Fibroblast of skin of right biceps (primary cell): ENCODE measurements around the gene GCC1.

Experiments
- DNase-seq: peaks from one replicate; pipeline ENCODE4 v3.0.0-alpha.2; 2013

GCC1 gene, protein sequence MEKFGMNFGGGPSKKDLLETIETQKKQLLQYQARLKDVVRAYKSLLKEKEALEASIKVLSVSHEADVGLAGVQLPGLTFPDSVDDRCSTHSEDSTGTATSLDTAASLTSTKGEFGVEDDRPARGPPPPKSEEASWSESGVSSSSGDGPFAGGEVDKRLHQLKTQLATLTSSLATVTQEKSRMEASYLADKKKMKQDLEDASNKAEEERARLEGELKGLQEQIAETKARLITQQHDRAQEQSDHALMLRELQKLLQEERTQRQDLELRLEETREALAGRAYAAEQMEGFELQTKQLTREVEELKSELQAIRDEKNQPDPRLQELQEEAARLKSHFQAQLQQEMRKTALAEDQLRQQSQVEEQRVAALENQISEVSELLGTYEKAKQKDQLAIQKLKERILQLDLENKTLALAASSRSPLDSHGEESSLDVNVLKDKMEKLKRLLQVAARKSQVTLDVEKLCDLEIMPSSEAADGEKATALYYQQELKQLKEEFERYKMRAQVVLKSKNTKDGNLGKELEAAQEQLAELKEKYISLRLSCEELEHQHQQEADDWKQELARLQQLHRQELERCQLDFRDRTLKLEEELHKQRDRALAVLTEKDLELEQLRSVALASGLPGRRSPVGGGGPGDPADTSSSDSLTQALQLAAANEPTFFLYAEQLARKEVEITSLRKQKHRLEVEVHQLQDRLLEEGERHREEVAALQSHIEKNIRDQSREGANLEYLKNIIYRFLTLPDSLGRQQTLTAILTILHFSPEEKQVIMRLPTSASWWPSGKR

DNA sequence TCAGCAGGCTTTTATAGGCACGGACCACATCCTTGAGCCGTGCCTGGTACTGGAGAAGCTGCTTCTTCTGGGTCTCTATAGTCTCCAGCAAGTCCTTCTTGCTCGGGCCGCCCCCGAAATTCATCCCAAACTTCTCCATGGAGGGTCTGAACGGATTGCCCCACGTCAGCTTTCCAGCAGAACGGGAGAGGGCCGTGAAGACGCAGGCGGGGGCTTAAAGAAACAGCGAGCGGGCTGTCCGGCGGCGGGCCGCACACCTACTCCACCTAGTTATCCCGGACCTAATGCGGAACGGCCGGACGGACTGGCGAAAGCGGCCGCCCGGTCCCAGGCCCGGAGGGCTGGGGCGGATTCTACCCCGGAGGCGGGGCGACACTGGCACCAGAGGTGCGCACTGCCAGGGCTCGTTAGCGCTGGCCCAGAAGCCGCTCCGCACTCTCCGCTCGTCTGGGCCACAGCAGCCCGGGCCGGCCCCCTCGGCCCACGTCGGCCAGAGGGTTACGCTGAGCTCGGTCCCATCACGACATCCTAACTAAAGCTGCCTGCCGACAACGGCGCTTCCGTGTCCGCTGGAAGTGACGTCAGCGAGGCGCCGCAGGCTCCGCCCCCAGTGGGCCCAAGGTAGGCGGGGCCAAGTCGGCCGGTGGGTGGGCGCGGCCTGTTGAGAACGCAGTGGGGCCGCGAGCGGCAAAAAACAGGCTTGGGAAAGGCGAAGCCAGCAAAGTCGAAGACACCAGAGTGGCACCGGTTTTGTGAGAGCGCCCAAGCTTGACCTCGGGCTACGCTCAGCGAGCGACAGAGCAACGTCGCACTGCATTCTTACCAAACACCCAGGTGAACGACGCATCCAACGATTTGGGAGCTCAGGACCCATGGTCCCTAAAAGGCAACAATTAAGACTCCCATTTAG, at the start of gene GCC1:
TSS of gene GCC1 (minus strand) at position 553 of the 910 bp plus-strand sequence. CDS start at position 139, 414 bp downstream.
- DNase-seq, result peak; percentile 89

DNA sequence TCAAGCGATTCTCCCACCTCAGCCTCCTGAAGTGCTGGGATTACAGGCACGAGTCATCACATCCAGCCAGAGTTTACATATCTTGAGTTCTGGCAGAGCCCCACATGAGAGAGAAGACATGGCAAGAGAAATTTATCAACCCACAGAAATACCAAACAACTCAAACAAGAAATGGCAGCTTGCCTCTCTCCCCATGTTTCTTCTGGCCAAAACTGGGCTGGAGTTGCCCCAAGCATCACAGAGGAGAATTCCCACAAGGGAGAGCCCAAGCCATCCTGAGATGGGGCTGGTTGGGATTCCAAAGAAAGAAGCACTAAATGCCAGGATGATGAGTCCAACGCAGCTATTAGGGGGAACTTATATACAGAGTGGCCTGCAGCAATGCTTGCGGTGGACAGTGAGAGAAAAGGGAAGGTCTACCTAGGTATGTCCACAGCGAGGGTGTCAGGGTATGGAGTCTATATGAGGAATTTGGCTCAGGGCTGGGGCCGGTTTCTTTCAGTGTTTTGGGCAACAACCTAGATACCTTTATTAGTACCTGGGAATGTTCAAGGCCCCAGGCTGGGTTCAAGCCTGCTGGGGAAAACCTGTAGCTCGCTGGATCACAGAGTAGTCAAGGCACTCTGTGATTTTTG, 47.0 kb upstream of the GCC1 start:
- peak; percentile 92 for DNase-seq

DNA sequence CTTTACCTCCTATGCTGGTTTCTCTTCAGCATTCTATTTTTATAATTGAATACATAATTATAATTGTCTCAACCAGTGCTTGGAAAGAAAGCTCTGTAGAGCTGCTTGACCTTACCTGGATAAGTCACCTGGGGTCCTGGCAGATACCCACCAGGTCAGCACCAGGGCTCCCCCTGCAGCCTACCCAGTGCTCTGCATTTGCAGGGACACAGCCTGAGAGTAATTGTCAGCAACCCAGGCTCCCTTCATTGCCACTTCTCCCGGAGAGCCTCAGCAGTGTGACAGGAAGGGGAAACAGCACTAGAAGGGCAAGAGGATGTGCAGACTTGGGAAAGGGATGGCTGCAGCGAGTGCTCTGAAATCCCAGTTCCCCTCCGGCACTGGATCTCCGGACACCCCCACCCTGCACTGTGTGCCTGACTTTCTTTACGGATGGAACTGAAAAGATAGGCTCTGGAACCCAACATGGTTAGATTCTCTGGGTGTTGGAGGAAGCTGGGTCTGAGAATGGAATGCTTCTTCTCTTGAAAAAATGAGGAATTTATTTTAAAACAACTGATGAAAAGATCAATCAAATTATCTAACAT, 44.0 kb upstream of the GCC1 start:
- no peak for DNase-seq

DNA sequence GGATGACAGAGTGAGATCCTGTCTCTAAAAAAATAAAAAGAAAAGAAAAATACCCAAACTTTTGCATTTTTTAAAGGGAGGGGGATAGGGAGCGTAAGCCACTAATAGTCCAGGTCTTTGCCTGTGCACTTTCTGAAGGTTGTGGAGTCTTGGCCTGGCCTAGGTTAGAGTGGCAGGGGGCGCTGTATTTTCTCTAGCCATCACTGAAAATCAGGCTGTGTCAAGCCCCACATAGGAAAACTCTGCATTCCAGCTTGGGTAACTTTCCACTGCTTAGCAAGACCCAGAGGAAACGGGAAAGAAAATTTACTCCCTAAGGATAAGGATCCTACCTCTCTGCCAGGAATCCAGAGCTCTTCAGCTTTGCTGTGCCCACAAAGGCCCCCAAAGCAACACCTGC, 43.0 kb upstream of the GCC1 start:
- no peak for DNase-seq

DNA sequence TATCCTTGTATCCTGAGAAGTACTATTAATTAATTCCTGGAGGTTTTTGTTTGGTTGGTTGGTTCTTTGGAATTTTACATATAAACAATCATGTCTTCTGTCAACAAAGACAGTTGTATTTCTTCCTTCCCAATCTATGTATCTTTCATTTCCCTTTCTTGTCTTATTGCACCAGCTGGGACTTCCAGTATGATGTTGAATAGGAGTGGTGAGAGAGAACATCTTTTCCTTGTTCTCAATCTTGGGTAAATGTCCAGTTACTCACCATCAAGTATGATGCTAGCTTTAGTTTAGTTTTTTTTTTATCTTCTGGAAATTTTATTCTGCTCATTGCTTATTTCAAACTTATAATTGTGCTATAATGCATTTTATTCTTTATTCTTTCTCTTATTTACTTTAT, 39.9 kb upstream of the GCC1 start:
- DNase-seq, result no peak

DNA sequence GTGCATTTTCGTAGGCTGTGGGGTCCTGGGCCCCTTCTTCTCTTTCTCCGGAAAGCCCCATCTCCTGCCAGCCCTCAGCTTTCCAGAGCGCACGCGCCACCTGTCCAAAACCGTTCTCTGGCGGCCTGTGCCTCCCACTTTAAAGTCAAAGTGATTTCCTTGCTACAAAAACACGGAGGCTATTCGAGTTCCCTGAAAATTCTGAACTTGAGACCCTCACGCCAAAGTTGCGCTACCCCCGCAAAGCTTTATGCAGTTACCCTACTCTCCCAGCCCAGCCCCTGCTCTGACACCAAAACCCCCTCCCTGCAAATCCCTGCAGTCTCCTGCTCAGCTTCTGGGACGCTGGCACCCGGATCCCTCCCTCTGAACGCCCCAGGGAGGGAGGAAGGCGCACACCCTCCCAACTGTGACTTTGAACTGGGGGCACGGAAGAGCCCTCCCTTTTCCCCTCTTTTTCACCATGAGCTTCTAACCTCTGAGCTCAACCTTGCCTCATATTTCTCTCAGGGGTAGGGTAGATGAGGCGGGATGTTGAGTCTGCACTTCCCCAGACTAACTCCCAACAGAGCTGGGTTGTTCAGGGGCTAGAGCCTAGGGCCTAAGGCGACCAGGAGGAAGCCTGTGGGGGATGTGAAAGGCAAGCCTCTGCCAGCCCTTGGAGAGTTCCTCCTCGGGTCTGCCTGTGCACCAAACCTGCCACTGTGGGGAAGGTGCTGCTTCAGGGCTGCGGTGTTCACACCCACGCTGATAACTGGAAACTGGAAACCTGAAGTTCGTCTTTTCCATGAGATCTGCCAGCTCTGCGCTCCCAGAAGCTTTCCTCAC, 35.2 kb upstream of the GCC1 start:
- no peak for DNase-seq

DNA sequence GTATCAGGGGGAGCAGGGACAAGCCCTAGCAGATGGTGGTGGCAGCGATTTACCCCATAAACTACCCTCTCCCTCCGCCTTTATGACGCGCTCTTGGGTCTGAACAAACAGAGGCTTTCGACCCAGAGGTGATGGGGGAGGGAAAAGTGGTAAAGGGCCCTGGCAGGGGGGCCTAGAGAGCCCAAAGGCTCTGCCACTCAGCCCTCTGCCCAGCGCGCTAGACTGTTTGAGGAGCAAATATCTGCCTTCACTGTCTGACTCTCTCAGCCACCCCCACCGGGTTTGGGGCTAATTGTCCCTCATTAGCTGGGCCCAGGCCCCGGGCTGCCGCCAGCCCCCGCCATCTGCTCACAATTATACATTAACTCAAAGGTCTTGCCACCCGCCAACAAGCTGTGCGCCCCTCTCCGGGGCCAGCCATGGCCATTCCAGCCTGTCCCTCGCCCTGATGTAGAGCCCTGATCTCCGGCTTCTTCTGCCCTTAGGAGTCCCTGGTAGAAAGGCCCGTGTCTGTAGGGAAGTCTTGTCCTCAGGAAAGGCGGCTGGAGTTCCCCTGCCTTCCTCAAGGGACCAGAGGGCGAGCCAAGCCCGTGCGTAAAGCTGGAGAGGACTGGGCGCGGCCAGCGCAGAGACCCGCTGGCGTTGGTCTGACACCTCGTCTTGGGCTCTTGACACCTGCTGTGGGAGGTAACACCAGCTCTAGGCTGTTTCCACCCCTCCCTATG, 34.4 kb upstream of the GCC1 start:
- no peak for DNase-seq

DNA sequence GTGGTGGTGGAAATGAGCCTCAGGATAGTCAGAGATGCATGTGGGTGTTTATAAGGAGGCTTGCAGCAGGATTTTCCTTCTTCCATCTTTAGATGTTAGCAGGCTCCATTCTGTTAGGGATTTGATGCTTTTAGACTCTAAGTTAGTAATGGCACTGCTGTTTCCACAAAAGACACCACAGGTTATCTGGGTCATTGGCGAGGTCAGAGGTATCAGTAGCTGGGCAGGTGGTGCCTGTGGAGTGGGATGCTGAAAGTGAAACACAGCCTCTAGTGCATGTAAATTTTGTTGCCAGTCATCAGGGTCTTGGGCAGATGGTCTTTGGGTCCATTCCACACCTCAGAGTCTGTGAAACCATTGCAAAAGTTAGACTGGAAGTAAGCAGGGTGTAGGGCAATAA, 33.4 kb upstream of the GCC1 start:
- DNase-seq, result no peak

DNA sequence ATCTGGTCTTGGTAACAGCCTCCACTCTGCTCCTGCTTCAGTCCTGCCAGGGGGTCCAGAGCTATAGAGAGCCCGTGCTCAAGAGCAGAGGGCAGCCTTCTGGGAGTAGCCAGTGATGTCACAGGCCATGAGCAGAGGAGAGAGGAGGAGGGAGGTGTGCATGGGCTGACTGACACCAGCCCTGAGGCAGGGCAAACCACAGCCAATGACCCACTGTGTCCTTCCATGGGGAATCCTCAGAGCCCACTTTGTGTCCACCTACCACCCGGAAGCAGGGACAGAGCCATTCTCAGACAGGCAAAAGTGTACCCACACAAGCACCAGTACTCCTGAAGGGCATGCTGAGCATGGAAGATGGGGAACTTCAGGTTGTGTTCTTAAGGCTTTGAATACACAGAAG, 32.6 kb upstream of the GCC1 start, which contains the start of gene PAX4:
TSS of gene PAX4 (minus strand) at position 101 of the 400 bp plus-strand sequence. CDS start 2,214 bp downstream, outside the sequence.
- no peak for DNase-seq

DNA sequence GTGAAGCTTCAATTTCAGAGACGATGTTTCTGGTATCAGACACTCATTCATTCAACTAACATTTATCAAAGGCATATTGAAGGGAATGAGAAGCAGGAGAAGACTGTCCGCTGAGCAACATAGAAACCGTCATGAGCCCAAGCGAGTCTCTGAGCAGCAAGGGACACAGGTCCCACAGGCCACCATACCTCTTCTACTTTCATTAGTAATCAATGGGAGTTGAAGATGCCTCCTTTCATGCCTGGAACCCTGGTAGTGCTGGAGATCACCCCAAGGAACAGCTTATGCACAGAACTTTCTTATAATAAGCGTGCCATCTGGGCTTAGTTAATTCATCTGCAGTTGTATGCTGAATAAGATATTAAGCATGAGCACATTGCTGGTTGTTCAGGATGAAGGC, 31.3 kb upstream of the GCC1 start:
- no peak for DNase-seq

DNA sequence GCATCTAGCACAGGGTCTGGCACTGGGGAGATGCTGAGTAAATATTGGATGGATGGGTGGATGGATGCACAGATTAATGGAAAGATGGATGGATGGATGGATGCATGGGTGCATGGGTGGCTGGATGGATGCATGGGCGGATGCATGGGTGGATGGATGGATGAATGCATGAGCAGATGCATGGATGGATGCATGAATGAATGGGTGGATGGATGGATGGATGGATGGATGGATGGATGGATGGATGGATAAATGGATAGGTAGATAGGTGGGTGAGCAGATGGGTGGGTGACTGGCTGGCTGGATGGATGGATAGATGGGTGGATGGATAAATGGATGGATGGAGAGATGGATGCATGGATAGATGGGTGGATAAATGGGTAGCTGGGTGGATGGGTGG, 26.9 kb upstream of the GCC1 start:
- DNase-seq, result no peak

DNA sequence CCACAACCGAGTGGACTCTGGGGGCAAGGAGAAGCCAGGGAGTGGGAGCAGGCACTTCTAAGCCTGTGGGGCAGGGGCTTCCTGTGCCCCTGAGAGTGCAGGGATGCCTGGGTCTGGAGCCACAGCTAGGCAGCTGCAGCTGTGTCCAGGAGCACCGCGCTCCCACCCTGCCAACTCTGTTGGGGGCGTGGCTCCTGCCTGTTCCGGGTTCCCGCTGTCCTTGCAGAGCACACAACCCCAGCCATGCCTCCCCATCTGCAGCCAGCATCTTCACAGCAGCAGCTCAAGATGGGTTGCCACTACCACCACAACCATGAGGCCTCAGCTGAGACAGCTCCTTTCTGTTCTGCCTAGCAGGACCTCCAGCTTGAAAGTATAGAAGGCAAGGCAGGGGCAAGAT, 23.9 kb upstream of the GCC1 start:
- DNase-seq, result no peak

DNA sequence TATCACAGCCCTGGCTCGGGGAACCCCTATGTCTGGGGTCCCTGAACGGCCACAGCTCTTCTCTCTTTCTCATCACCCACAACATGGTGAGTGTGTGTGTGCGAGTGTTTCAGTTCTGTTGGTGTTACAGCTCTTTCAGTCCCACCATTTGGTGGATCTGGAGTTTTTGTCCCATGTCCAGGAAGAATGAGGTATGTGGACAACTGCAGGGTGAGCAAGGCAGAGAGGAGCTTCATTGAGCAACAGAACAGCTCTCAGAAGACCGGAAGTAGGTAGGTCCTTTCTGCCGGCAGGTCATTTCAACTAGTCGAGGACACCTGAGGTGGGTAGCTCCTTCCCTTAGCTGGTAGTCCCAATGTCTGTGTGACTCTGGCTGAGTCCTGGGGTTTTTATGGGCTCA, 23.1 kb upstream of the GCC1 start:
- DNase-seq, result no peak

DNA sequence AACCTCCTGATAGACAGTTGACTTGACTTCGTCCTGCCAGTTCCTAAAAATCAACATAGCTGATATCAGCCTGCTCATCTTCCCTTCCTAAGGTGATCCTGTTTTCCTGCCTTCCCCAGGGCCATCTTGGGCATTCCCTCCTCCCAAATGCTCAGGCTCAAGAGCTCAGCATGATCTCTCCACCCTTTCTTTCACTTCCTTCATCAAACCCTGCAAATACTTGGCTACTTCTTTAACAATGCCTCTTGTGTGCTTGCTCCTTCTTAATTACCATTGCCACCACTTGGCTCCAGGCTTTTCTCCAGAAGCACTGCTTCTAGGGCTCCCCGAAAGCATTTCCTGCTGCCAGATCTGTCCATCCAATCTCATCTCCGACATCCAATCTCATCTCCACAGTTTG, 15.5 kb upstream of the GCC1 start:
- no peak for DNase-seq

DNA sequence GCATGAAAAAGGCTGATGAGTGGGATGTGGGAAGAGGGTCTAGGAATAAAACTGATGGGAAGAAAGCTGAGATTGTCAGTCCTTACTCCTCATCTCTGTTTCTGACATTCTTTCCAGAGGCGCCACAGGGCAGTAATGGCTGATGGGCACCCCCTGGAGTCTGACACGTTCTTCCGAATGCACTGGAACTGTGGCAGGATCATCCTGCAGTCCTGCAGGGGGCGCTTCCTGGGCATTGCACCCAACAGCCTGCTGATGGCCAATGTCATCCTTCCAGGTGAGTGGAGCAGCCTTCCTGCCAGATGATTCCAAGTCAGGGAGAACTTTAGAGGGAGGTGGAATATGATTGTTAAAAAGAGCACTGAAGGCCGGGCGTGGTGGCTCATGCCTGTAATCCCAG, 12.9 kb upstream of the GCC1 start:
- peak; percentile 20 for DNase-seq

DNA sequence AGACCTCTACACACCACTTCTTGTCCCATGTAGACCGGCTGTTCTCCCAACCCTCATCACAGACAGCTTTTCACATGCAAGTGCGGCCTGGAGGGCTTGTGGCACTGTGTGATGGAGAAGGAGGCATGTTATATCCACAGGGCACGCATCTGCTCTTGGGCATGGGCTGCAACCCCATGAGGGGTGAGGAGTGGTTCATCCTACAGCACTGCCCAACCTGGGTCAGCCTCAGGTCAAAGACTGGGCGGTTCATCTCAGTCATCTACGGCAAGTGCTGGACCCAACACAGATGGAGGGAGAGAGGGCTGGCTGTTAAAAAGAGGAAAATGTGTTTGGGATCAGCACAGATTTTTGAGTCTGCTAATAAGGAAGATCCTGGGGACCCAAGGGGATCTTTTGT, 10.3 kb upstream of the GCC1 start:
- no peak for DNase-seq

DNA sequence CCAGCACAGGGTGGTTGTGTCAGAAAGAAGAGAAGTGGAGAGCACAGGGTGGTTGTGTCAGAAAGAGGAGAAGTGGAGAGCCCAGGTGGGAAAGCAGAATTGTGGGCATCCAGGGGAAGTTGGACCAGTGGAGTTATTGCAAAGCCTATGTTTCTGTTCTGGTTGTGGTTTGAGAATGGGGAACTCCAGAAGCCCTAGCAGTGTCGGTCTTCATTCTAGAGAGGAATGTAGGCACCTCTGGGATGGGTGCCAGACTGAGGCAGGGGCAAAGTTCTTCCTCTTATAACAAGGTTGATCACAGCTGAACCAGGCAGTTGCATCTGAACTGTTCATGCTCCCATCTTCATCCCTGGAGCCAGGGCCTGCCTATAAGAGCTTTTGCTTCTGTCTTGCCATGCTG, 9.1 kb upstream of the GCC1 start:
- DNase-seq, result no peak

DNA sequence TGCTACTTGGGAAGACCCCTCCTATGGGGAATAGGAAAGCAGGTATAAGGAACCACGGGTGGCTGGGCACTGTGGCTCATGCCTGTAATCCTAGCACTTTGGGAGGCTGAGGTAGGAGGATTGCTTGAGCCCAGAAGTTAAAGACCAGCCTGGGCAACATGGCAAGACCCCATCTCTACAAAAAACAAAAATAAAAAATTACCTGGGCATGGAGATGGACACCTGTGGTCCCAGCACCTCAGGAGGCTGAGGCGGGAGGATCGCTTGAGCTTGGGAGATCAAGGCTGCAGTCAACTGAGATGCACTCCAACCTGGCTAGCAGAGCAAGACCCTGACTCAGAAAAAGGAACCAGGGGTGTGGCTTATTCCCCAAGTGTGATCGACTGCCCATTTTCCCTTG, 7.2 kb upstream of the GCC1 start:
- DNase-seq, result no peak

DNA sequence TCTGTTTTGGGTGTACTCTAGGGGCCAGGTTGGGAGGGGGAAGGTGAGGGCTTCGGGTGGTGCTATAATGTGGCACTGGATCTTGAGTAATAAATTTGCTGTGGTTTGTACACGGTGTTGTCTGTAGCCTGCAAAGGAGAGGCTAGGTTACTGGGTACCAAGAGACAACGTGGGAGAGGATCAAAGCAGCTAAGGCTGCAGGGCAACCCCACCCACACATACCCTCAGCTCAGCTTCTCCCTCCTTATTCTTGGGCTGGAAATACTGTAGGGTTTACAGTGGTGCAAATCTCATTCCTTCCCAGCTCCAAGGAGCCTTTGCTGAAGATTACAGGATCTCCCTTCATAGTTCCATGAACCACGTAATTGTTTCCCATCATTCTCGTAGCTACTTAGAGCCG, 6.2 kb upstream of the GCC1 start:
- no peak for DNase-seq

DNA sequence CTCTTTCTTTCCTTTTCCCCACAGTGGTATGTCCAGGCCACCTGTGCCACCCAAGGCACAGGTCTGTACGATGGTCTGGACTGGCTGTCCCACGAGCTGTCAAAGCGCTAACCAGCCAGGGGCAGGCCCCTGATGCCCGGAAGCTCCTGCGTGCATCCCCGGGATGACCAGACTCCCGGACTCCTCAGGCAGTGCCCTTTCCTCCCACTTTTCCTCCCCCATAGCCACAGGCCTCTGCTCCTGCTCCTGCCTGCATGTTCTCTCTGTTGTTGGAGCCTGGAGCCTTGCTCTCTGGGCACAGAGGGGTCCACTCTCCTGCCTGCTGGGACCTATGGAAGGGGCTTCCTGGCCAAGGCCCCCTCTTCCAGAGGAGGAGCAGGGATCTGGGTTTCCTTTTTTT, 5.8 kb upstream of the GCC1 start:
- DNase-seq, result no peak

DNA sequence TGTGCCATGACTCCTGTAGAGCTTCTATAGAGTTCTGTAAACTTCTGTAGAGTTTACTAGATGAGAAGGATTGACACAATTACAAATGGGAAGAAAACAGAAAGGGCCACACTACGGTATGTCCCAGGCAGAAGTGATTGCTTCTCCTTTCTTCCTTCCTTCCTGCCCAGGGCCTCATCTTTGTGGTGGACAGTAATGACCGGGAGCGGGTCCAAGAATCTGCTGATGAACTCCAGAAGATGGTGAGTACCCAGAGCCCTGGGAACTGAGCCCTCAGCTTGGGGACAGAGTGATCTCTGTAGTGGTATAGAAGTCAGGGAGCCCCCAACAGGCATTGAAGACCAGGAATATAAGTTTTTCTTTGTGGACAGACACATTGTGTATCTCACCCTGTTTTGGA, 4.5 kb upstream of the GCC1 start:
- DNase-seq, result no peak
